Measurements from ENCODE around the gene TMEM139. TPM values are rescaled to one million over a fixed set of nuclear protein-coding genes. Genes with fewer than 3 reads are reported as not detected.

TMEM139 gene
- total RNA-seq, 1 experiment from 2014 or later: not detected

GRCh38 chr7:143287339-143287934 is 2.7 kb downstream of the TMEM139 start:
- CTCF ChIA-PET: interaction anchor here (1.5 kb wide), 1 partner anchor 47 kb away, joined by 4 read pairs; no protein-coding TSS in a partner anchor
- Histone ChIP-seq H3K4me1 (ENCODE audit: insufficient read depth, low read length, poor library complexity, severe bottlenecking) (peaks cover 16% of the 10 kb centered on the region), H3K4me3 (ENCODE audit: low read depth, low read length, poor library complexity, severe bottlenecking) (no peak overlapping the region), H3K27ac (ENCODE audit: low read depth, low read length, poor library complexity, severe bottlenecking) (peak overlapping the region; percentile 39), H3K27me3 (replicated peaks; ENCODE audit: insufficient read depth, low read depth, low read length, poor library complexity) (no peaks in the 10 kb centered on the region), H3K9me3 (ENCODE audit: low read depth, low read length, poor library complexity, severe bottlenecking) (no peaks in the 10 kb centered on the region), H3K36me3 (ENCODE audit: insufficient read depth, low read length, poor library complexity, severe bottlenecking) (peaks cover 13% of the 10 kb centered on the region)
- DNase-seq (ENCODE audit: low spot score): no peak
- TF ChIP-seq EZH2 (IDR thresholded peaks at IDR 0.05; ENCODE audit: borderline replicate concordance, low read depth, low read length, poor library complexity, severe bottlenecking) (no peak), CTCF (conservative IDR thresholded peaks at IDR 0.05; ENCODE audit: low read depth, low read length) (no peak)
- POLR2A ChIA-PET (ENCODE audit: low non-redundant PET): no interaction called here
- BruUV-seq (replicated peaks): no TSS peak
- intact Hi-C loops (cut with micrococcal nuclease; ENCODE audit: unreplicated experiment): no loop called here

- peak; percentile 98 for DNase-seq (ENCODE audit: low spot score)
- BruUV-seq (replicated peaks): no TSS peak
- Histone ChIP-seq H3K36me3 (ENCODE audit: insufficient read depth, low read length, poor library complexity, severe bottlenecking) (peaks cover 21% of the 10 kb centered on the region), H3K27ac (ENCODE audit: low read depth, low read length, poor library complexity, severe bottlenecking) (peak within 1 kb of the TSS; percentile 97), H3K9me3 (ENCODE audit: low read depth, low read length, poor library complexity, severe bottlenecking) (no peaks in the 10 kb centered on the region), H3K4me3 (ENCODE audit: low read depth, low read length, poor library complexity, severe bottlenecking) (peak within 1 kb of the TSS; percentile 80), H3K4me1 (ENCODE audit: insufficient read depth, low read length, poor library complexity, severe bottlenecking) (peaks cover 16% of the 10 kb centered on the region), H3K27me3 (replicated peaks; ENCODE audit: insufficient read depth, low read depth, low read length, poor library complexity) (no peaks in the 10 kb centered on the region)
- CTCF ChIA-PET: interaction anchor here (1.5 kb wide), 1 partner anchor 48 kb away, joined by 4 read pairs; no protein-coding TSS in a partner anchor
- intact Hi-C loops (cut with micrococcal nuclease; ENCODE audit: unreplicated experiment): no loop called here
- POLR2A ChIA-PET (ENCODE audit: low non-redundant PET): no interaction called here
- TF ChIP-seq EZH2 (IDR thresholded peaks at IDR 0.05; ENCODE audit: borderline replicate concordance, low read depth, low read length, poor library complexity, severe bottlenecking): no peak
- peak; percentile 35; the same call in 1 of the 2 replicates for TF ChIP-seq CTCF (conservative IDR thresholded peaks at IDR 0.05; ENCODE audit: low read depth, low read length)
These were observed 3.4 kb downstream of the TMEM139 start, which contains the start of gene CASP2 for GRCh38 chr7:143287935-143288826. CASP2 (plus strand) TSS chr7:143288351; CDS start chr7:143288456, 105 bp downstream.

GRCh38 chr7:143288836-143289235 is 4.1 kb downstream of the TMEM139 start:
- BruUV-seq (replicated peaks): TSS peak; percentile 47
- peaks cover 27% of the 10 kb centered on the region for H3K36me3 ChIP-seq (ENCODE audit: insufficient read depth, low read length, poor library complexity, severe bottlenecking)
- peaks cover 16% of the 10 kb centered on the region for H3K4me1 ChIP-seq (ENCODE audit: insufficient read depth, low read length, poor library complexity, severe bottlenecking)
- intact Hi-C loops (cut with micrococcal nuclease; ENCODE audit: unreplicated experiment): no loop called here
- H3K9me3 ChIP-seq (ENCODE audit: low read depth, low read length, poor library complexity, severe bottlenecking): no peaks in the 10 kb centered on the region
- H3K4me3 ChIP-seq (ENCODE audit: low read depth, low read length, poor library complexity, severe bottlenecking): peak overlapping the region; percentile 80
- no peaks in the 10 kb centered on the region for H3K27me3 ChIP-seq (replicated peaks; ENCODE audit: insufficient read depth, low read depth, low read length, poor library complexity)
- POLR2A ChIA-PET (ENCODE audit: low non-redundant PET): no interaction called here
- CTCF ChIA-PET: no interaction called here
- TF ChIP-seq EZH2 (IDR thresholded peaks at IDR 0.05; ENCODE audit: borderline replicate concordance, low read depth, low read length, poor library complexity, severe bottlenecking) (no peak), CTCF (conservative IDR thresholded peaks at IDR 0.05; ENCODE audit: low read depth, low read length) (no peak)
- H3K27ac ChIP-seq (ENCODE audit: low read depth, low read length, poor library complexity, severe bottlenecking): peak overlapping the region; percentile 97
- peak; percentile 16 for DNase-seq (ENCODE audit: low spot score)

Data from A673 (cell line).